A549 (cell line): ENCODE measurements around the gene STRA8. TPM values are rescaled to one million over a fixed set of nuclear protein-coding genes. Genes with fewer than 3 reads are reported as not detected.

Source experiments
- ATAC-seq, 2 experiments: fragments of 200-7000 bp in 1 of 2; fragments of >200 bp in 1 of 2; cut with Nextera tagmentation in 1 of 2; cut with Tn5 transposase in 1 of 2; 3 replicates each; pipeline versions ENCODE4 v1.8.0 to v1.9.1; 2018 to 2020; ENCODE audit warnings: mild to moderate bottlenecking in 1 of 2, moderate library complexity in 1 of 2
- CTCF ChIA-PET: fragments of 300-600 bp; sonication (Branson Sonifier 250); formaldehyde crosslinking; extraction: SDS; loops from one replicate; lab custom pipeline; 2021; ENCODE audit warnings: antibody characterized with exemption, inconsistent platforms; lab: Yijun Ruan, JAX
- POLR2A ChIA-PET: fragments of 350-600 bp; formaldehyde crosslinking; extraction: SDS; loops from one replicate; lab custom pipeline; 2021; ENCODE audit warnings: antibody characterized with exemption, inconsistent platforms; lab: Yijun Ruan, JAX
- DNase-seq, 2 experiments: peaks; one replicate each; pipeline versions ENCODE4 v3.0.0 to v3.0.0-alpha.2; 2011 to 2016; ENCODE audit warnings: low read depth in 1 of 2, low spot score in 1 of 2
- FAIRE-seq: peaks from 2 replicates; lab custom pipeline; 2011; peaks lifted over from hg19 to GRCh38; lab: Jason Lieb, UNC
- H3K27ac ChIP-seq, 2 experiments: fragments of >200 bp; sonication (Bioruptor Twin); formaldehyde crosslinking; 3 replicates each; pipeline ENCODE4 v1.5.1; 2016 to 2017
- H3K4me1 ChIP-seq: fragments of >200 bp; sonication (Bioruptor Twin); formaldehyde crosslinking; 3 replicates; pipeline ENCODE4 v1.6.1; 2016
- H3K4me2 ChIP-seq: fragments of >200 bp; sonication (Bioruptor Twin); formaldehyde crosslinking; 3 replicates; pipeline ENCODE4 v1.6.1; 2016
- H3K4me3 ChIP-seq: fragments of >200 bp; sonication (Bioruptor Twin); formaldehyde crosslinking; 3 replicates; pipeline ENCODE4 v1.5.1; 2016
- H3K9me3 ChIP-seq: fragments of >200 bp; sonication (Bioruptor Twin); formaldehyde crosslinking; 3 replicates; pipeline ENCODE4 v1.6.1; 2016
- BHLHE40 ChIP-seq: IDR thresholded peaks from 2 replicates; pipeline ENCODE4 v1.6.1; 2012; ENCODE audit warnings: low read depth, low read length, inconsistent platforms
- CEBPB ChIP-seq, 2 experiments: fragments of >200 bp in 1 of 2; sonication (Bioruptor Twin) in 1 of 2; formaldehyde crosslinking in 1 of 2; IDR thresholded peaks; 2 replicates each; pipeline ENCODE4 v1.6.1; 2012 to 2016
- EHMT2 ChIP-seq: fragments of 200-600 bp; sonication (generic); IDR thresholded peaks from 2 replicates; pipeline ENCODE4 v1.6.1; 2016; ENCODE audit warnings: antibody characterized with exemption, low read depth, mild to moderate bottlenecking, moderate library complexity
- ELK1 ChIP-seq: fragments of 150-350 bp; IDR thresholded peaks from 2 replicates; pipeline ENCODE4 v1.6.1; 2014; ENCODE audit warnings: low read depth, mild to moderate bottlenecking, low read length
- EP300 ChIP-seq, 2 experiments: fragments of >200 bp; sonication (Bioruptor Twin); formaldehyde crosslinking; IDR thresholded peaks; 2 replicates in 1 of 2; 3 replicates in 1 of 2; pipeline ENCODE4 v1.6.1; 2016 to 2017
- FOXS1 ChIP-seq: fragments of 250-450 bp; sonication (Bioruptor Pico); IDR thresholded peaks from 2 replicates; pipeline ENCODE4 v1.5.0; 2020; ENCODE audit warnings: mild to moderate bottlenecking, moderate library complexity
- GATA3 ChIP-seq: IDR thresholded peaks from 2 replicates; pipeline ENCODE4 v1.6.1; 2012; ENCODE audit warnings: borderline replicate concordance
- HOXB13 ChIP-seq: fragments of 250-450 bp; sonication (Bioruptor Pico); IDR thresholded peaks from 2 replicates; pipeline ENCODE4 v1.5.0; 2020; ENCODE audit warnings: low read depth, mild to moderate bottlenecking, moderate library complexity
- KDM1A ChIP-seq: fragments of 200-600 bp; sonication (generic); IDR thresholded peaks from 2 replicates; pipeline ENCODE4 v1.6.1; 2016; ENCODE audit warnings: low read depth, mild to moderate bottlenecking
- MAFK ChIP-seq: fragments of 450-650 bp; IDR thresholded peaks from 2 replicates; pipeline ENCODE4 v1.6.1; 2014; ENCODE audit not compliant: partially characterized antibody
- MAX ChIP-seq: IDR thresholded peaks from 2 replicates; pipeline ENCODE4 v1.6.1; 2012
- MYC ChIP-seq: IDR thresholded peaks from 2 replicates; pipeline ENCODE4 v1.6.1; 2012; ENCODE audit warnings: mild to moderate bottlenecking, inconsistent platforms, low read length, improper control_type of control experiment, borderline replicate concordance
- NPAS2 ChIP-seq: fragments of 250-450 bp; sonication (Bioruptor Pico); IDR thresholded peaks from 2 replicates; pipeline ENCODE4 v1.8.0; 2022; ENCODE audit warnings: mild to moderate bottlenecking, moderate library complexity, borderline replicate concordance
- PHF8 ChIP-seq: fragments of 200-600 bp; sonication (generic); IDR thresholded peaks from 2 replicates; pipeline ENCODE4 v1.6.1; 2016; ENCODE audit warnings: low read depth, mild to moderate bottlenecking, antibody characterized with exemption, moderate library complexity, borderline replicate concordance
- POLR2A ChIP-seq: IDR thresholded peaks from 2 replicates; pipeline ENCODE4 v1.6.1; 2012; ENCODE audit warnings: mild to moderate bottlenecking, low read length
- POLR2AphosphoS2 ChIP-seq: conservative IDR thresholded peaks from 2 replicates; pipeline ENCODE4 v1.6.1; 2012; ENCODE audit warnings: low read length, improper control_type of control experiment, inconsistent platforms
- RNF2 ChIP-seq: fragments of 200-600 bp; sonication (generic); IDR thresholded peaks from 2 replicates; pipeline ENCODE4 v1.6.1; 2016; ENCODE audit warnings: low read depth, mild to moderate bottlenecking, antibody characterized with exemption, moderate library complexity, borderline replicate concordance
- TFCP2L1 ChIP-seq: fragments of 250-450 bp; sonication (Bioruptor Pico); IDR thresholded peaks from 2 replicates; pipeline ENCODE4 v1.5.0; 2021; ENCODE audit warnings: mild to moderate bottlenecking
- USF2 ChIP-seq: fragments of 450-650 bp; IDR thresholded peaks from 2 replicates; pipeline ENCODE4 v1.6.1; 2014; ENCODE audit warnings: antibody characterized with exemption
- ZC3H11A ChIP-seq: fragments of 450-650 bp; IDR thresholded peaks from 2 replicates; pipeline ENCODE4 v1.6.1; 2014; ENCODE audit warnings: antibody characterized with exemption, mild to moderate bottlenecking
- ZFP36 ChIP-seq: fragments of 450-650 bp; IDR thresholded peaks from 2 replicates; pipeline ENCODE4 v1.6.1; 2014; ENCODE audit warnings: borderline replicate concordance; ENCODE audit not compliant: partially characterized antibody
- ZNF302 ChIP-seq: fragments of 250-450 bp; sonication (Bioruptor Pico); IDR thresholded peaks from 2 replicates; pipeline ENCODE4 v1.9.0; 2021; ENCODE audit warnings: inconsistent platforms, mild to moderate bottlenecking, moderate library complexity
- ZSCAN20 ChIP-seq: fragments of 250-450 bp; sonication (Bioruptor Pico); IDR thresholded peaks from 2 replicates; pipeline ENCODE4 v1.8.0; 2022; ENCODE audit warnings: mild to moderate bottlenecking, moderate library complexity
- WGBS: methylation state at CpG from one replicate; pipeline ENCODE4 v1.1.6; 2017; ENCODE audit errors: missing lambda C conversion rate; 5-methylcytosine and 5-hydroxymethylcytosine counted together
- polyA plus RNA-seq, 4 experiments: library from polyadenylated mRNA; depleted of rRNA in 3 of 4; stranded (reverse); fragments of >200 nt; fragmentation: RNase III in 1 of 4; extraction: RNeasy Plus Mini Kit Qiagen cat#74134 plus additional on column Dnase treatment in 1 of 4; gene quantifications; 2 replicates in 3 of 4; 3 replicates in 1 of 4; pipeline ENCODE4 v1.2.3, GENCODE V29; 2011 to 2017
- TF ChIP-seq, protein P1 (sequence below): IDR thresholded peaks from 2 replicates; pipeline ENCODE4 v1.6.1; 2012; ENCODE audit warnings: low read depth, borderline replicate concordance
- TF ChIP-seq, protein P2 (sequence below): fragments of >200 bp; sonication (Bioruptor Twin); formaldehyde crosslinking; IDR thresholded peaks from 3 replicates; pipeline ENCODE4 v1.6.1; 2016

The STRA8 gene
- polyA plus RNA-seq, 2 of the 4 experiments (the other 2 are of a cell fraction): not detected

GRCh38 chr7:135265637-135266036 is 32.0 kb downstream of the STRA8 start:
- Histone ChIP-seq H3K4me2 (no peak overlapping the region), H3K9me3 (peaks cover 10% of the 10 kb centered on the region; the same call in 1 of the 3 replicates), H3K4me1 (no peaks in the 10 kb centered on the region), H3K4me3 (no peak overlapping the region), H3K27ac (no peak overlapping the region)
- ChIA-PET CTCF (interaction anchor here (0.9 to 7.8 kb wide), 2 partner anchors 9 to 27 kb away, joined by 3 to 69 read pairs; no protein-coding TSS in a partner anchor), POLR2A (no interaction called here)
- ATAC-seq (no peak), FAIRE-seq (no peak), DNase-seq (no peak)
- WGBS: 0% methylated on average over 1 of the region's 1 CpG
- TF ChIP-seq NPAS2 (no peak), ZC3H11A (no peak), RNF2 (no peak), MAFK (no peak), ELK1 (no peak), USF2 (no peak), ZSCAN20 (CRISPR knock-in tag) (no peak), PHF8 (no peak), KDM1A (no peak)

DNA sequence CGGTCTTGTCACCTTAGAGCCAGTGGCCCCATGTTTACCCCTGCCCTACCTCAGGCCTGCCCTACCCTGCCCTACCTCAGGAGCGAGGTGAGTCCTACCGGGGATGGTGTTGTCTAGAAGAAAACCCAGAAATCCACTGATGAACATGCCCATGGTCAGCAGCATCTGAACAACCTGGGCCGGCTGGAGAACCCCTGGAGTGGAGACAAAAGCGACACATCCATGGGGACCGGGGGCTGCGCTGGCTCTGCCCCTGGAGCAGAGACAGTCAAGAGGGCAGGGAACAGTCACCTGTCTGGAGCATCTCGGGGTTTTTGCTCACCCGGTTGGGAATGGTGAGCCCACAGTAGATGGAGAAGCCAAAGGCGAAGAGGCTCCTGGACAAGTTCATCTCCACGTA is 36.3 kb downstream of the STRA8 start:
- Histone ChIP-seq H3K4me1 (no peaks in the 10 kb centered on the region), H3K4me3 (no peak overlapping the region), H3K4me2 (no peak overlapping the region), H3K27ac (no peak overlapping the region), H3K9me3 (peaks cover 10% of the 10 kb centered on the region; the same call in 1 of the 3 replicates)
- WGBS: 75% methylated on average over 11 of the region's 11 CpGs
- ChIA-PET CTCF (interaction anchor here (1.4 to 1.5 kb wide), 2 partner anchors 13 to 739 kb away, joined by 3 to 4 read pairs; no protein-coding TSS in a partner anchor), POLR2A (no interaction called here)
- ATAC-seq (no peak), DNase-seq (no peak), FAIRE-seq (no peak)
- TF ChIP-seq EHMT2 (no peak), ZNF302 (CRISPR knock-in tag) (no peak), MAX (no peak), POLR2A (no peak), POLR2AphosphoS2 (no peak), HOXB13 (CRISPR knock-in tag) (no peak), BHLHE40 (no peak), MYC (no peak), EP300 (IDR thresholded peaks at IDR 0.05) (no peak), FOXS1 (CRISPR knock-in tag) (no peak), ZFP36 (no peak), GATA3 (no peak), CEBPB (IDR thresholded peaks at IDR 0.05) (no peak), TFCP2L1 (CRISPR knock-in tag) (no peak)
- TF ChIP-seq, protein P1, sequence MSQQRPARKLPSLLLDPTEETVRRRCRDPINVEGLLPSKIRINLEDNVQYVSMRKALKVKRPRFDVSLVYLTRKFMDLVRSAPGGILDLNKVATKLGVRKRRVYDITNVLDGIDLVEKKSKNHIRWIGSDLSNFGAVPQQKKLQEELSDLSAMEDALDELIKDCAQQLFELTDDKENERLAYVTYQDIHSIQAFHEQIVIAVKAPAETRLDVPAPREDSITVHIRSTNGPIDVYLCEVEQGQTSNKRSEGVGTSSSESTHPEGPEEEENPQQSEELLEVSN: no peak
- TF ChIP-seq, protein P2, sequence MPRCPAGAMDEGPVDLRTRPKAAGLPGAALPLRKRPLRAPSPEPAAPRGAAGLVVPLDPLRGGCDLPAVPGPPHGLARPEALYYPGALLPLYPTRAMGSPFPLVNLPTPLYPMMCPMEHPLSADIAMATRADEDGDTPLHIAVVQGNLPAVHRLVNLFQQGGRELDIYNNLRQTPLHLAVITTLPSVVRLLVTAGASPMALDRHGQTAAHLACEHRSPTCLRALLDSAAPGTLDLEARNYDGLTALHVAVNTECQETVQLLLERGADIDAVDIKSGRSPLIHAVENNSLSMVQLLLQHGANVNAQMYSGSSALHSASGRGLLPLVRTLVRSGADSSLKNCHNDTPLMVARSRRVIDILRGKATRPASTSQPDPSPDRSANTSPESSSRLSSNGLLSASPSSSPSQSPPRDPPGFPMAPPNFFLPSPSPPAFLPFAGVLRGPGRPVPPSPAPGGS: no peak
